ENCODE measurements around the gene VAV2.

VAV2 gene

GRCh38 chr9:133713150-133713959 is 278.8 kb downstream of the VAV2 start:
- Histone ChIP-seq H3K27ac (replicated peaks; ENCODE audit: low read length) (no peak overlapping the region), H3K23ac (ENCODE audit: low read depth, low read length, poor library complexity) (peak overlapping the region; percentile 93), H4K8ac (ENCODE audit: low read depth, low read length) (no peak overlapping the region), H3K14ac (ENCODE audit: low read length) (peak overlapping the region; percentile 58), H3K27me3 (ENCODE audit: control insufficient read depth in 3 of 3, insufficient read depth in 3 of 3, low read depth in 1 of 3, low read length in 3 of 3) (no peaks in the 10 kb centered on the region), H3K18ac (ENCODE audit: low read length) (peak overlapping the region; percentile 84), H3K36me3 (replicated peaks in 1 of 2; ENCODE audit: control insufficient read depth in 2 of 2, insufficient read depth in 2 of 2, low read length in 2 of 2) (no peaks in the 10 kb centered on the region), H3K4me1 (ENCODE audit: control insufficient read depth in 2 of 2, insufficient read depth in 1 of 2, low read depth in 1 of 2, low read length in 2 of 2) (peaks cover 17 to 18% of the 10 kb centered on the region in 2 donors), H3K4me2 (ENCODE audit: insufficient read depth, low read length, poor library complexity, severe bottlenecking) (no peak overlapping the region), H3K4me3 (ENCODE audit: low read length in 2 of 2) (no peak overlapping the region), H2AFZ (ENCODE audit: low read length) (no peak overlapping the region), H2AK5ac (ENCODE audit: low read depth, low read length) (peak overlapping the region; percentile 74), H3K79me1 (ENCODE audit: low read depth, low read length) (no peaks in the 10 kb centered on the region), H3K9ac (ENCODE audit: low read depth, low read length, poor library complexity) (no peak overlapping the region), H2BK120ac (ENCODE audit: low read depth, low read length) (no peak overlapping the region), H2BK5ac (ENCODE audit: low read length) (peak overlapping the region; percentile 42), H2BK15ac (ENCODE audit: low read length) (peak overlapping the region; percentile 96), H3K4ac (ENCODE audit: low read length) (peak overlapping the region; percentile 76), H4K91ac (ENCODE audit: low read depth, low read length, poor library complexity) (no peak overlapping the region), H3K9me3 (replicated peaks in 1 of 2; ENCODE audit: control insufficient read depth in 2 of 2, insufficient read depth in 1 of 2, low read depth in 1 of 2, low read length in 2 of 2) (no peaks in the 10 kb centered on the region), H2BK12ac (ENCODE audit: low read length) (no peak overlapping the region)
- no CpG with 5 or more reads among the region's 25 CpGs for WGBS, 2 donors (ENCODE audit: extremely low coverage in 2 of 2, insufficient read length in 2 of 2, insufficient replicate concordance in 1 of 2)
- no peak for DNase-seq (ENCODE audit: low spot score)

- Histone ChIP-seq H4K91ac (ENCODE audit: low read depth, low read length, poor library complexity) (no peak overlapping the region), H2AK5ac (ENCODE audit: low read depth, low read length) (peak overlapping the region; percentile 81), H3K27me3 (ENCODE audit: control insufficient read depth in 3 of 3, insufficient read depth in 3 of 3, low read depth in 1 of 3, low read length in 3 of 3) (no peaks in the 10 kb centered on the region), H3K4ac (ENCODE audit: low read length) (no peak overlapping the region), H3K4me2 (ENCODE audit: insufficient read depth, low read length, poor library complexity, severe bottlenecking) (no peak overlapping the region), H2BK120ac (ENCODE audit: low read depth, low read length) (no peak overlapping the region), H3K27ac (replicated peaks; ENCODE audit: low read length) (no peak overlapping the region), H3K14ac (ENCODE audit: low read length) (peak overlapping the region; percentile 89), H4K8ac (ENCODE audit: low read depth, low read length) (no peak overlapping the region), H3K4me1 (ENCODE audit: control insufficient read depth in 2 of 2, insufficient read depth in 1 of 2, low read depth in 1 of 2, low read length in 2 of 2) (peaks cover 17 to 18% of the 10 kb centered on the region in 2 donors), H3K79me1 (ENCODE audit: low read depth, low read length) (no peaks in the 10 kb centered on the region), H3K9ac (ENCODE audit: low read depth, low read length, poor library complexity) (no peak overlapping the region), H3K36me3 (replicated peaks in 1 of 2; ENCODE audit: control insufficient read depth in 2 of 2, insufficient read depth in 2 of 2, low read length in 2 of 2) (no peaks in the 10 kb centered on the region), H2BK5ac (ENCODE audit: low read length) (peak overlapping the region; percentile 53), H2BK12ac (ENCODE audit: low read length) (no peak overlapping the region), H3K18ac (ENCODE audit: low read length) (peak overlapping the region; percentile 33), H3K4me3 (ENCODE audit: low read length in 2 of 2) (no peak overlapping the region), H3K9me3 (replicated peaks in 1 of 2; ENCODE audit: control insufficient read depth in 2 of 2, insufficient read depth in 1 of 2, low read depth in 1 of 2, low read length in 2 of 2) (no peaks in the 10 kb centered on the region), H3K23ac (ENCODE audit: low read depth, low read length, poor library complexity) (peak overlapping the region; percentile 85), H2AFZ (ENCODE audit: low read length) (no peak overlapping the region), H2BK15ac (ENCODE audit: low read length) (peak overlapping the region; percentile 58)
- DNase-seq (ENCODE audit: low spot score): no peak
- WGBS, 2 donors (ENCODE audit: extremely low coverage in 2 of 2, insufficient read length in 2 of 2, insufficient replicate concordance in 1 of 2): no CpG with 5 or more reads among the region's 22 CpGs
These were observed 279.7 kb downstream of the VAV2 start for GRCh38 chr9:133712221-133713100.

Measured in neuronal stem cell (in vitro differentiated cells).